ENCODE results near the gene KDM3B.

DNA sequence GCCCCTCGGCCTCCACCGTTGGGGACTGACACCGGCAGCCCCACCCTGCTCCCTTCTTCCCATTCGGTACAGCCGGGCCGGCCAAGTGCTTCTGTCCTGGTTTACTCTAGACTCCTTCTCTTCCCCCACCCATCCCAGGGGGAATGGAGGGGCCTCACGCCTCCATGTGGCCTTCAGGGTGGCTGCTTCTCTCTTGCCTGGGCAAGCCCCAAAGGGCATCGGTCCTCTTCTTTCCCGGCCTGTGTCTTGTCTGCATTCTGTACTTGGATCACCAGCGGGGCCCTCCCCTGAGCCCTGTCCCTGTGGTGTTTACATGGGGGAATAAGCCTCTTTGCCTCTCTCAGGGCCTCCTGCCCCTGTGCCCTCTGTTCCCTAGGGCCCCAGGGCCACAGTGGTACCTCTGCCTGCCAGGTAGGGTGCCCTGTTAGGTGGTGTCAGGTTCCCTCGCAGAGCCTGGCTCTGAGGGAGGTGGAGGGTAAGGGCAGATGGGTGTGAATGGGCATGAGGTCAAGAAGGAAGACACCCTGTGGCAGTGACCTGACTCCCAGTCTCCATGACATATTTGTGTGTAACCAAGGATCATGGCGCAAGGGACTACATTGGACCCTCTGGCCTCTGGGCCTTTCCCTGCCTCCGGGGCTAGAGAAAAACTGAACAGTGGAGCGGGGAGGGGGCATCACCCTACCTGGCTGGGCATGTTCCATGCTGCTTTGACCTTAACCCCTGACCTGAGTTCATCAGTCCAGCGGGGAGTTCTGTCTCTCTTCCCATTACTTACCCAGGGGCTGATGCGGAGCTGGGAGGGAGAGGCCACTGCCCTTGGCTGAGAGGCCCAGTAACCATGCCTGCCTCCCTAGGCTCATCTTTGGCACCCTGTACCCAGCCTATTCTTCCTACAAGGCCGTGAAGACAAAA, 87.9 kb downstream of the KDM3B start:
- no peak for TF ChIP-seq ZC3H10 (CRISPR knock-in tag; IDR thresholded peaks at IDR 0.05)
- no peak for TF ChIP-seq GLIS3 (CRISPR knock-in tag; IDR thresholded peaks at IDR 0.05)
- no peak for TF ChIP-seq ZNF565 (CRISPR knock-in tag; conservative IDR thresholded peaks at IDR 0.05; ENCODE audit: low read depth)
- TF ChIP-seq RARB (CRISPR knock-in tag; IDR thresholded peaks at IDR 0.05): no peak
- no peak for TF ChIP-seq ZNF8 (CRISPR knock-in tag; IDR thresholded peaks at IDR 0.05)
- no peak for TF ChIP-seq ZNF70 (CRISPR knock-in tag; IDR thresholded peaks at IDR 0.05)

Measured in SK-N-SH treated with all-trans-retinoic acid at 6 μM for 48 hours (cell line).